ENCODE measurements around the gene PKDCC.

Gene PKDCC

GRCh38 chr2:42105330-42106256 is 57.8 kb downstream of the PKDCC start:
- no peak for DNase-seq (ENCODE audit: low read depth)

DNA sequence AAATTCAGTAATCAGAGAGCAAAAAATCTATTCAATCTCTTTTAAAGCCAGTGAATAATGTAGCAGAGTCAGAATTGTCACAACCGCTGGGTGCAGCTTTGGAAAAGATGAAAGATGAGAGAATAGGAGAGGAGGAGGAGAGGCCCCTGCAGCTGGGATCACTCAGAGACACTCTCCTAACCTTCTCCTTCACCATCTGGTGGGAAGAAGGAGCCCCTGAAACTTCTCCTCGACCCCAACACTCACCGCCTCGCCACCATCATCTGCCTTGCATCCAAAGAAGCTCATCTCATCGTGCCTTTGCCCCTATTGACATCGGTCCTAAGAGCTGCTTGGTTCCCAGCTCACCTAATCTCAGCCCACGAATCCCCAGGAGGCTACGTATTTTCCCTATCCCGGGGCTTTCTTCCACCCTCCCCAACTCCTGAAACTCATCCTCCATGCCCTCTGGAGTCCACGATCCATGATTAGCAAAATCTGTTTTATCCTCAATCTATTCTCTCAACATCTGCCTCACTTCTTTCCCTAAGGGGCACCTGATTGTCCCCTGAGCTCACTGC is 58.5 kb downstream of the PKDCC start:
- no peak for DNase-seq (ENCODE audit: low read depth)

- DNase-seq (ENCODE audit: low read depth), result no peak
These were observed 59.6 kb downstream of the PKDCC start for GRCh38 chr2:42107249-42108042.
